HUES64 (cell line): ENCODE measurements around the gene MAML3.

ENCODE experiments used
- H3K27ac ChIP-seq: 2 replicates; pipeline ENCODE4 v1.7.0; 2013; ENCODE audit warnings: low read depth, low read length, inconsistent platforms
- H3K27me3 ChIP-seq: 2 replicates; pipeline ENCODE4 v1.6.1; 2013; ENCODE audit warnings: mild to moderate bottlenecking, low read length; ENCODE audit not compliant: insufficient read depth
- H3K36me3 ChIP-seq: 2 replicates; pipeline ENCODE4 v1.6.1; 2013; ENCODE audit warnings: mild to moderate bottlenecking, low read length; ENCODE audit not compliant: insufficient read depth
- H3K4me1 ChIP-seq: 2 replicates; pipeline ENCODE4 v1.6.1; 2013; ENCODE audit warnings: mild to moderate bottlenecking, low read length, moderate library complexity; ENCODE audit not compliant: insufficient read depth
- H3K4me3 ChIP-seq: 2 replicates; pipeline ENCODE4 v1.5.1; 2013; ENCODE audit warnings: mild to moderate bottlenecking, low read length, moderate library complexity
- H3K9ac ChIP-seq: 2 replicates; pipeline ENCODE4 v1.6.1; 2013; ENCODE audit warnings: mild to moderate bottlenecking, low read depth, low read length
- H3K9me3 ChIP-seq: 2 replicates; pipeline ENCODE4 v1.6.1; 2013; ENCODE audit warnings: low read depth, low read length; ENCODE audit not compliant: insufficient read depth
- WGBS: fragments of 150-250, 120-280 bp; methylation state at CpG from one replicate; pipeline ENCODE4 v1.1.7; 2013; ENCODE audit warnings: missing lambda C conversion rate; 5-methylcytosine and 5-hydroxymethylcytosine counted together

MAML3 gene

DNA sequence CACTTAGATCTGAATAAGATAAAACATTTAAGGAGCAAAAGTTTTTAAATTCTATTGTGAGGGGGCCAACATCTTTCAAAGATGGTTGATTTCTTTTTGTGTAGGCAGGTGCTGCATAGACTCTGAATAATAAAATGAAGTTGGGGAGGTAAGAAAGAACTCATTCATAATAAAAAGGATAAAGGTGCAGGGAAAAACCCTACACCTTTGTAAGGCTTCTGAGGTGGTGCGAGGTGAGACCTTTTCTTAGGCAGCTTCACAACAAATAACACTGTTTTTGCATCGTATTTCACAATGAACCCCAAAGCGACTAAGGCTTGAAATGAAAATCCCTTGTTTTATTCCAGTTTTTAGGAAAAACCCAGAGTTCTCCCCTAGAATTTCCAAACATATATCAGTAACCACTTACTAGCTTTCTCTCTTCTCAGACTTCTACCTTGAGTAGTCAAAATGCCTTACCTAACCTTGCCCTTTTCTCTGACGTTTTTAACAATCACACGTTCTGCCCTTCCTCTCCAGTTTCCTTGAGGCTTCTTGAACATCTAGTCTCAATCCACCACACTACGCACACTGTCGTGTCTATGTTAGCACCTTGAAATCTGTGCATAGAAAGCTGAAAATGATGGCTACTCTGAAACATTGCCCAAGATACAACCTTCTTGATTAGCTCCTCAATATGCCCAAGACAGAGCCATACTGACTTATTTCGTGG, 30.2 kb downstream of the MAML3 start:
- 85% methylated on average over 8 of the region's 8 CpGs for WGBS
- H3K36me3 ChIP-seq, result no peaks in the 10 kb centered on the region
- peaks cover 12% of the 10 kb centered on the region; the same call in 1 of the 2 replicates for H3K4me1 ChIP-seq
- no peak overlapping the region for H3K27ac ChIP-seq
- no peak overlapping the region for H3K9ac ChIP-seq
- no peaks in the 10 kb centered on the region for H3K9me3 ChIP-seq
- no peak overlapping the region for H3K4me3 ChIP-seq
- H3K27me3 ChIP-seq, result no peaks in the 10 kb centered on the region

DNA sequence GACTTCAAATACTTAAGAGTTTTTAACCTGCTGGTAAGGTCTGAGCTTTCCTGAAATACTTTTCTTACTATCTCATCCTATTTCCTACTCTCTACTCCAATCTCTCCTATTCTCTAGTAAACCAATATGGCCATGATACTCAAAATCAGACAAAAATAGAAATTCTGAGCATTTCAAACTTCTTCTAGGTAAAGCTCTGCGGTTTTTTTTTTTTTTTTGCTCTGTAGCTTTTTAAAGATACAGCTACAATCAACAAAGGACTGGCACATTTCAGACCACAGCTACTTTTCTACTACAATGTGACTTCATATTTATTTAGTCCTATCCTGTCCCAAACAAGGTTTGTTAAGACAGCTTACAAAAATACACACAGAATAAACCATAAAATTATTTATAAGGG, 31.1 kb downstream of the MAML3 start:
- H3K27me3 ChIP-seq, result no peaks in the 10 kb centered on the region
- H3K4me1 ChIP-seq, result peaks cover 12% of the 10 kb centered on the region; the same call in 1 of the 2 replicates
- no peak overlapping the region for H3K4me3 ChIP-seq
- WGBS, result 94% methylated on average over 1 of the region's 1 CpG
- H3K27ac ChIP-seq, result no peak overlapping the region
- no peaks in the 10 kb centered on the region for H3K9me3 ChIP-seq
- no peaks in the 10 kb centered on the region for H3K36me3 ChIP-seq
- H3K9ac ChIP-seq, result no peak overlapping the region

DNA sequence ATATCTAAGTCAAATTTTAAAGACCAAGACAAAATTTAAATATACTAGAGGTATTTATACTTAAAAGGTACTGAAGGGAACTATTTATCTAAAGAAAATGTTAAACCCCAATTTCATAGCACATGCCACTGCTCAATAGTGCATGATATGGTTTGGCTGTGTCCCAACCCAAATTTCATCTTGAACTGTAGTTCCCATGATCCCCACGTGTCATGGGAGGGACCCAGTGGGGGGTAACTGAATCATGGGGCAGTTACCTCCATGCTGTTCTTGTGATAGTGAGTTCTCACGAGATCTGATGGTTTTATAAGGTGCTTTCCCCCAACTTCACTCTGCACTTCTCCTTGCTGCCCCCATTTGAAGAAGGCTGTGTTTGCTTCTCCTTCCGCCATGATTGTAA, 32.3 kb downstream of the MAML3 start:
- no peak overlapping the region for H3K27ac ChIP-seq
- WGBS, result 82% methylated on average over 3 of the region's 3 CpGs

GRCh38 chr4:140118931-140119640, 34.9 kb downstream of the MAML3 start:
- Histone ChIP-seq H3K4me3 (no peak overlapping the region), H3K27ac (no peak overlapping the region), H3K4me1 (peaks cover 19% of the 10 kb centered on the region), H3K9me3 (no peaks in the 10 kb centered on the region), H3K27me3 (no peaks in the 10 kb centered on the region), H3K9ac (no peak overlapping the region), H3K36me3 (no peaks in the 10 kb centered on the region)
- 96% methylated on average over 4 of the region's 4 CpGs for WGBS

More for the DNA sequence above, 32.3 kb downstream of the MAML3 start:
- Histone ChIP-seq H3K4me3 (no peak overlapping the region), H3K27me3 (no peaks in the 10 kb centered on the region), H3K9ac (no peak overlapping the region), H3K36me3 (no peaks in the 10 kb centered on the region), H3K9me3 (no peaks in the 10 kb centered on the region), H3K4me1 (peaks cover 17% of the 10 kb centered on the region)

DNA sequence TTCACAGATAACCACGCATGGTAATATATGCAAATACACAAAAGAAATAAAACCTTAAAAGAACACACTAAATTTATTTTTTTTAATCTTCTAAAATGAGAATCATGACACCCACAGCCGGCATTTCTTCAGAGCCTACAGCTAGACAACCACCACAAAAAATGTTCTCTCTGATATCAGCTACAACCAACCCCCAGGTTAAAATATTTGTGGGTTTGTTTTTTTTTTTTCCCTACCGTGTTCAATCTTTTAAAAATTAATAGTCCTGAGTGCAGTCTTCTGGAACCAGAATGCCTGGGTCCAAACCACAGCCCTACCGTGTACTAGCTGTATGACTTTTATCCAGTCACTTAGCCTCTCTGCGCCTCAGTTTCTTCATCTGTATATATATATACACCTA, 36.0 kb downstream of the MAML3 start:
- no peak overlapping the region for H3K9ac ChIP-seq
- H3K36me3 ChIP-seq, result no peaks in the 10 kb centered on the region
- H3K27ac ChIP-seq, result no peak overlapping the region
- 95% methylated on average over 4 of the region's 5 CpGs for WGBS
- no peak overlapping the region for H3K4me3 ChIP-seq
- peaks cover 12% of the 10 kb centered on the region for H3K4me1 ChIP-seq
- no peaks in the 10 kb centered on the region for H3K9me3 ChIP-seq
- H3K27me3 ChIP-seq, result no peaks in the 10 kb centered on the region

DNA sequence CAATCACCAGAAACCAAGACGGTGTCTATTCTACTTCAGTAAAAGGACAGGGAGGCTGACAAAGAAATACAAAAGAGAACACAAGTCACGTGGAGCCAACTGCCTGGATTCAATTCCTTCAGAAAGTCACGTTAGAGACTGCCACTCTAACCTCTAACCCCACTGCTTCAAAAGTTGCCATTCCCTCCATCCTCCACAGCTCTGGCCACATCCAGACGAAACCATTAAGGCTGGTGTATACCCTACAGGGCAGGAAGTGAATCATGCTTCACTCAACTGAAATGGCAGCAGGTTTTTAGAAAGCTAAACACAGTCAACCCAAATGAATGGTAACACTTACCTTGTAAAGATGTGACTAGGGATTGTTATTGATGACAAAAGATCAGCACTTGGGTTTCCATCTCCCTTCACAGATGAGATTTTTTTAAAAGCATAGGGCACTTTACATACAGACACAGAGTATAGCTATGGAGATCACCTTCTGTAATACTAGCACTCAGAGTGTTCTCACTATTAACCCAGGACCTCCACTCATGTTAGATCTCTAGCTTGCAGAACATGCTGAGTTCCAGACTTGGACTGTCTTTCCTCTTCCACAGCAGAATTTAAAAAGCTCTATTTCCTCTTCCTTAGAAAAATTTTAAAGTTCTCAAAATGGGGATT, 37.4 kb downstream of the MAML3 start:
- Histone ChIP-seq H3K4me1 (peaks cover 12% of the 10 kb centered on the region), H3K36me3 (no peaks in the 10 kb centered on the region), H3K27me3 (no peaks in the 10 kb centered on the region), H3K9ac (no peak overlapping the region), H3K27ac (no peak overlapping the region), H3K4me3 (no peak overlapping the region), H3K9me3 (no peaks in the 10 kb centered on the region)
- 48% methylated on average over 4 of the region's 4 CpGs for WGBS

- no peaks in the 10 kb centered on the region for H3K9me3 ChIP-seq
- H3K4me1 ChIP-seq, result peaks cover 12% of the 10 kb centered on the region
- no peaks in the 10 kb centered on the region for H3K36me3 ChIP-seq
- H3K4me3 ChIP-seq, result no peak overlapping the region
- no peak overlapping the region for H3K9ac ChIP-seq
- H3K27ac ChIP-seq, result no peak overlapping the region
- no peaks in the 10 kb centered on the region for H3K27me3 ChIP-seq
These were observed 38.8 kb downstream of the MAML3 start for GRCh38 chr4:140115140-140115539.

DNA sequence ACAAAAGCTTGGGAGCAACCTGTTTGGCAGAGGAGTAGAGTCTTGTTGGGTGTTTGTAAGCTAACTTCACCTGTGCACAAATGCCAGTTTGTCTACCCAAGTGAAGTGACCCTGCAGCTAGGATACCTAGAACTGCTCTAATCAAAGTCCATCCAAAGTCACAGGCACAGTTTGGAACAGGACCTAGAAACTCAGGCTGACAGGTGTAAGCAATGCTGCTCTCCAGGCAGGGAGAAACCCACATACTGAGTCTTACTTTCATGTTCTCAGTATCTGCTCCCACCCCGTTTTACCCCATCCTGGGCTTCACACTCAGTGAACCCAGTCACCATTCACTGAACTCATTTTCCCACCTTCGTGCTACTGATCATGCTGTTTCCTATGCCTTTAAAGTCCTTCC, 40.3 kb downstream of the MAML3 start:
- H3K9ac ChIP-seq, result no peak overlapping the region
- H3K4me3 ChIP-seq, result no peak overlapping the region
- no peak overlapping the region for H3K27ac ChIP-seq
- H3K4me1 ChIP-seq, result peaks cover 12% of the 10 kb centered on the region
- 88% methylated on average over 2 of the region's 2 CpGs for WGBS
- no peaks in the 10 kb centered on the region for H3K27me3 ChIP-seq
- H3K9me3 ChIP-seq, result no peaks in the 10 kb centered on the region
- H3K36me3 ChIP-seq, result no peaks in the 10 kb centered on the region

DNA sequence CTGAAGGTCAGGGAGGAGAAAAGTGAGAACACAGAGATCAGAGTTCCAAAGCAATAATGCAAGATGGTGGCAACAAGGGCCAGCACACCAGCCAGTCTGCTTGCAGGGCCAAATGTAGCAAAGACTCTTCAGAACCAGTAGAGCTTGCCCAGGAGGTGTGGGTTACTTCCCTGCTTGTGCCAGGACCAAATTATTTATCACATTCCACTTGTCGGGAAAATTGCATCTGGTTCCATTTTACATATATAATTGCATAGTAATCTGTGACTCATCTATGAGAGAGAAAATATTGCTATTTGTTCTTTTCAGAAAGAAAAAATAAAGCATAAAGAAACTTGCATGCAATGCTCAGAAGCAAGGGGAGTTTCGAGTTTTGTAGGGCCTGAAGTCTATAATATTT, 41.4 kb downstream of the MAML3 start:
- Histone ChIP-seq H3K9me3 (no peaks in the 10 kb centered on the region), H3K9ac (no peak overlapping the region), H3K4me3 (no peak overlapping the region), H3K4me1 (peaks cover 12% of the 10 kb centered on the region), H3K36me3 (no peaks in the 10 kb centered on the region), H3K27ac (no peak overlapping the region), H3K27me3 (no peaks in the 10 kb centered on the region)
- WGBS, result no CpG with 5 or more reads among the region's 2 CpGs

GRCh38 chr4:140111256-140111655, 42.7 kb downstream of the MAML3 start:
- no peaks in the 10 kb centered on the region for H3K9me3 ChIP-seq
- no peak overlapping the region for H3K9ac ChIP-seq
- H3K36me3 ChIP-seq, result no peaks in the 10 kb centered on the region
- H3K4me3 ChIP-seq, result no peak overlapping the region
- H3K27me3 ChIP-seq, result no peaks in the 10 kb centered on the region
- 100% methylated on average over 1 of the region's 1 CpG for WGBS
- no peak overlapping the region for H3K27ac ChIP-seq
- H3K4me1 ChIP-seq, result peaks cover 3% of the 10 kb centered on the region

DNA sequence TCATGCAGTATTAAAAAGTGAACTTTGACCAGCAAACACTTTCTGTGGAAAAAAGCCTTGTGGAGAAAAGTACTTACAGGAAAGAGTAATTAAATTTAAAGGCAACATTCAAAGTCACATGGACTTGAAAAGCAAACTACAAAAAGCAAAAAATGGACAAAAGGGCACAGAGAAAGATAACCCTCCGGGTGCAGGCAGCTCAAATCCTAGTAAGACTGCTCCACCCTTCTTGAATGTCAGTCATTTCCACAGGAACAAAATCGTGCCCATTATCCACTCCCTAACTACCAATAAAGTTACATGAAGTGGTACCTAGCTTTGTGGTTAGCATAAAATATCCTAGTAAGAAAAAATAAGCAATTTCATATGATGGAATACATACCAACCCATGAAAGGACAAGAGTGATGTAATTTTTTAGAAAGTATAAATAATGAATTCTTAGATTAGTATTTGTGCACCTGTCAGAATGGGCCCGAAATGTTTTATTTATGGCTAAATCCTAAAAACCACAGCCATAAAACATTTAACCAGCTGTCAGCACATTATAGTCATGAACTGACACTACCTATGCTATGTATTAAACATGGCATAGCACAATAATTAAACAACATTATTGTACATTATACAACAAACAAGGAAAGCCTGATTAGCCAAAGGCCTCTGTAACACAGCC, 43.3 kb downstream of the MAML3 start:
- Histone ChIP-seq H3K36me3 (no peaks in the 10 kb centered on the region), H3K4me1 (no peaks in the 10 kb centered on the region), H3K9ac (no peak overlapping the region), H3K4me3 (no peak overlapping the region), H3K27ac (no peak overlapping the region), H3K27me3 (no peaks in the 10 kb centered on the region), H3K9me3 (no peaks in the 10 kb centered on the region)
- WGBS, result 86% methylated on average over 3 of the region's 3 CpGs
